GM12878 (cell line): ENCODE results near the gene SLC30A4. TPM values are rescaled to one million over a fixed set of nuclear protein-coding genes. Genes with fewer than 3 reads are reported as not detected.

ENCODE experiments used
- ATF7 ChIP-seq: fragments of 450-650 bp; IDR thresholded peaks from 2 replicates; pipeline ENCODE4 v1.6.1; 2016; ENCODE audit warnings: low read depth, mild to moderate bottlenecking
- BHLHE40 ChIP-seq, 2 experiments: fragments of 450-650 bp in 1 of 2; IDR thresholded peaks; 2 replicates each; pipeline ENCODE4 v1.6.1; 2011 to 2017; ENCODE audit warnings: low read depth in 2 of 2, borderline replicate concordance in 1 of 2, improper control_type of control experiment in 1 of 2, low read length in 1 of 2, mild to moderate bottlenecking in 1 of 2
- BMI1 ChIP-seq: fragments of 450-650 bp; IDR thresholded peaks from 2 replicates; pipeline ENCODE4 v1.6.1; 2016; ENCODE audit warnings: mild to moderate bottlenecking, moderate library complexity, borderline replicate concordance
- CEBPB ChIP-seq, 2 experiments: fragments of 150-350 bp in 1 of 2; IDR thresholded peaks; 2 replicates each; pipeline ENCODE4 v1.6.1; 2012 to 2014; ENCODE audit warnings: low read depth in 2 of 2, low read length in 2 of 2, borderline replicate concordance in 1 of 2, inconsistent platforms in 1 of 2
- CHD4 ChIP-seq: fragments of 200-600 bp; sonication (generic); IDR thresholded peaks from 2 replicates; pipeline ENCODE4 v1.6.1; 2016; ENCODE audit warnings: mild to moderate bottlenecking
- E4F1 ChIP-seq: fragments of 450-650 bp; IDR thresholded peaks from 2 replicates; pipeline ENCODE4 v1.6.1; 2018; ENCODE audit warnings: borderline replicate concordance, mild to moderate bottlenecking; ENCODE audit not compliant: partially characterized antibody
- ETV6 ChIP-seq, 2 experiments: fragments of 450-650 bp in 1 of 2; IDR thresholded peaks in 1 of 2; conservative IDR thresholded peaks in 1 of 2; 2 replicates each; pipeline ENCODE4 v1.6.1; 2014; ENCODE audit warnings: antibody characterized with exemption in 1 of 2, borderline replicate concordance in 1 of 2, low read depth in 1 of 2, mild to moderate bottlenecking in 1 of 2, moderate library complexity in 1 of 2
- FOS ChIP-seq: IDR thresholded peaks from 3 replicates; pipeline ENCODE4 v1.6.1; 2011; ENCODE audit warnings: borderline replicate concordance; ENCODE audit not compliant: insufficient read length; ENCODE audit errors: extremely low read depth
- IRF3 ChIP-seq: fragments of 450-650 bp; IDR thresholded peaks from 2 replicates; pipeline ENCODE4 v1.6.1; 2014; ENCODE audit warnings: mild to moderate bottlenecking
- KAT2A ChIP-seq: conservative IDR thresholded peaks from 2 replicates; pipeline ENCODE4 v1.6.1; 2011; ENCODE audit warnings: low read depth, low read length; ENCODE audit not compliant: control insufficient read depth
- MEF2B ChIP-seq: fragments of 450-650 bp; IDR thresholded peaks from 2 replicates; pipeline ENCODE4 v1.6.1; 2018; ENCODE audit warnings: mild to moderate bottlenecking, moderate library complexity; ENCODE audit not compliant: partially characterized antibody, poor library complexity, severe bottlenecking
- MYB ChIP-seq: fragments of 150-350 bp; IDR thresholded peaks from 2 replicates; pipeline ENCODE4 v1.6.1; 2014; ENCODE audit warnings: mild to moderate bottlenecking, low read depth, low read length, borderline replicate concordance
- NFXL1 ChIP-seq: fragments of 450-650 bp; IDR thresholded peaks from 2 replicates; pipeline ENCODE4 v1.6.1; 2017; ENCODE audit warnings: antibody characterized with exemption, mild to moderate bottlenecking, borderline replicate concordance
- NR2C1 ChIP-seq: fragments of 450-650 bp; IDR thresholded peaks from 2 replicates; pipeline ENCODE4 v1.6.1; 2017; ENCODE audit warnings: antibody characterized with exemption, mild to moderate bottlenecking, moderate library complexity
- NR2F1 ChIP-seq: fragments of 450-650 bp; conservative IDR thresholded peaks from 2 replicates; pipeline ENCODE4 v1.6.1; 2017; ENCODE audit warnings: mild to moderate bottlenecking
- PAX5 ChIP-seq: IDR thresholded peaks from 2 replicates; pipeline ENCODE4 v1.6.1; 2011; ENCODE audit warnings: low read depth, low read length, borderline replicate concordance
- PBX3 ChIP-seq: IDR thresholded peaks from 2 replicates; pipeline ENCODE4 v1.6.1; 2011; ENCODE audit warnings: mild to moderate bottlenecking, low read depth, low read length, moderate library complexity; ENCODE audit not compliant: insufficient replicate concordance
- PML ChIP-seq: IDR thresholded peaks from 2 replicates; pipeline ENCODE4 v1.6.1; 2012; ENCODE audit warnings: low read length, inconsistent platforms
- RB1 ChIP-seq: fragments of 450-650 bp; formaldehyde crosslinking; IDR thresholded peaks from 2 replicates; pipeline ENCODE4 v1.6.1; 2017; ENCODE audit warnings: mild to moderate bottlenecking, borderline replicate concordance
- SP1 ChIP-seq: IDR thresholded peaks from one replicate; pipeline ENCODE4 v1.6.1; 2011; ENCODE audit warnings: low read depth, low read length
- STAT3 ChIP-seq: IDR thresholded peaks from 2 replicates; pipeline ENCODE4 v1.6.1; 2011; ENCODE audit warnings: low read depth, low read length, improper control_type of control experiment
- SUZ12 ChIP-seq: fragments of 200-600 bp; sonication (generic); IDR thresholded peaks from one replicate; pipeline ENCODE4 v1.6.1; 2018; ENCODE audit warnings: antibody characterized with exemption, mild to moderate bottlenecking; ENCODE audit not compliant: unreplicated experiment
- TCF3 ChIP-seq: IDR thresholded peaks from 2 replicates; pipeline ENCODE4 v1.6.1; 2012; ENCODE audit warnings: low read depth, mild to moderate bottlenecking, low read length, borderline replicate concordance; ENCODE audit not compliant: insufficient read depth
- WRNIP1 ChIP-seq: IDR thresholded peaks from 2 replicates; pipeline ENCODE4 v1.6.1; 2011; ENCODE audit warnings: low read depth, low read length, improper control_type of control experiment, borderline replicate concordance
- ZBED1 ChIP-seq: IDR thresholded peaks from 2 replicates; pipeline ENCODE4 v1.6.1; 2016; ENCODE audit warnings: borderline replicate concordance
- polyA plus RNA-seq, 11 experiments: library from polyadenylated mRNA; depleted of rRNA in 4 of 11; unstranded in 6 of 11; stranded (reverse) in 5 of 11; fragments of >200 nt; fragmentation: Nextera tagmentation in 4 of 11; fragmentation: Illumina TruSeq in 1 of 11; extraction: Ambion mirVana in 4 of 11; extraction: Trizol in 1 of 11; gene quantifications; 1 replicate in 1 of 11; 2 replicates in 10 of 11; pipeline versions ENCODE4 v1.2.1 to v1.2.3, GENCODE V29; 2011 to 2016; ENCODE audit warnings: inconsistent platforms in 2 of 11, missing spikeins in 2 of 11, low read depth in 1 of 11
- total RNA-seq, 4 experiments: library from RNA; depleted of rRNA in 3 of 4; stranded (reverse); fragments of >200 nt in 3 of 4; fragmentation: Illumina TruSeq in 1 of 4; extraction: Trizol in 1 of 4; gene quantifications; 2 replicates each; pipeline versions ENCODE4 v1.2.1 to v1.2.3, GENCODE V29; 2013 to 2021

The SLC30A4 gene
- total and polyA plus RNA-seq, 10 of the 15 experiments (the other 5 are each of a cell fraction or from before 2014, with no cell fraction given): 0.05 to 0.31 (median 0.20) TPM

- TF ChIP-seq WRNIP1 (no peak), NR2C1 (0 out of 2 replicates have a peak, but pooled peaks have one; percentile 16), E4F1 (no peak), ETV6 (conservative IDR thresholded peaks at IDR 0.05 in 1 of 2, IDR thresholded peaks at IDR 0.05 in 1 of 2; ENCODE audit: borderline replicate concordance in 1 of 2, low read depth in 1 of 2) (no peak), PAX5 (peak; percentile 68; the same call in 1 of the 2 replicates), PML (no peak), SP1 (no peak), TCF3 (no peak), FOS (no peak), BMI1 (no peak), RB1 (peak; percentile 41; the same call in 1 of the 2 replicates), CEBPB (IDR thresholded peaks at IDR 0.05; ENCODE audit: borderline replicate concordance in 1 of 2, low read depth in 2 of 2, low read length in 2 of 2) (no peak), ATF7 (no peak), NFXL1 (no peak), BHLHE40 (IDR thresholded peaks at IDR 0.05; ENCODE audit: borderline replicate concordance in 1 of 2, low read depth in 2 of 2, low read length in 1 of 2) (peak in 1 of 2 experiments; percentile 70; a peak in 2 of 4 replicates), STAT3 (no peak), PBX3 (no peak), NR2F1 (peak; percentile 75), MEF2B (no peak), CHD4 (no peak), MYB (no peak), SUZ12 (no peak), KAT2A (no peak), IRF3 (no peak), ZBED1 (no peak)
Observed at GRCh38 chr15:45522328-45523165, at the start of gene SLC30A4 (continued).
